Glomerular endothelial cell (primary cell): ENCODE measurements around the gene C9orf57. TPM values are rescaled to one million over a fixed set of nuclear protein-coding genes. Genes with fewer than 3 reads are reported as not detected.
A peak's percentile ranks its signal among the peaks of the same experiment; 100 is the strongest.
"Not testable (repeated sequence)": the region's sequence is repeated elsewhere in the genome, so short reads cannot be mapped to it uniquely, and the experiment has no call there.

Experiments used
- DNase-seq: peaks from one replicate; pipeline ENCODE4 v3.0.0-alpha.2; 2011; ENCODE audit warnings: low read depth, low spot score; ENCODE audit errors: extremely low read depth
- total RNA-seq: library from RNA; depleted of rRNA; stranded (reverse); fragments of >200 nt; gene quantifications from 2 replicates; pipeline ENCODE4 v1.2.3, GENCODE V29; 2015

C9orf57 gene
- total RNA-seq: not detected in 2 replicates

- no peak for DNase-seq
These were observed at the start of gene C9orf57 for GRCh38 chr9:72060513-72060912. Gene C9orf57 (minus strand): TSS chr9:72060613. CDS start chr9:72059331, 1,282 bp downstream.

GRCh38 chr9:72102520-72102919 is 42.1 kb upstream of the C9orf57 start:
- DNase-seq: no peak

GRCh38 chr9:72095520-72095919 is 35.1 kb upstream of the C9orf57 start:
- not testable (repeated sequence) for DNase-seq

GRCh38 chr9:72092820-72093219 is 32.4 kb upstream of the C9orf57 start:
- DNase-seq: no peak

- no peak for DNase-seq
These were observed 29.2 kb upstream of the C9orf57 start for GRCh38 chr9:72089451-72090130.

- DNase-seq: no peak
These were observed 22.1 kb upstream of the C9orf57 start for GRCh38 chr9:72082536-72082935.

GRCh38 chr9:72074666-72075065 is 14.3 kb upstream of the C9orf57 start:
- DNase-seq: not testable (repeated sequence)

GRCh38 chr9:72065076-72065475 is 4.7 kb upstream of the C9orf57 start:
- no peak for DNase-seq

- no peak for DNase-seq
These were observed 8.3 kb downstream of the C9orf57 start for GRCh38 chr9:72052122-72052521.

- DNase-seq: no peak
These were observed 11.6 kb downstream of the C9orf57 start for GRCh38 chr9:72048850-72049249.

GRCh38 chr9:72046630-72047456 is 13.6 kb downstream of the C9orf57 start:
- no peak for DNase-seq

GRCh38 chr9:72044095-72044494 is 16.3 kb downstream of the C9orf57 start:
- no peak for DNase-seq

GRCh38 chr9:72043576-72043975 is 16.8 kb downstream of the C9orf57 start:
- no peak for DNase-seq

- DNase-seq: no peak
These were observed 17.5 kb downstream of the C9orf57 start for GRCh38 chr9:72042928-72043327.

GRCh38 chr9:72041775-72042194 is 18.6 kb downstream of the C9orf57 start:
- DNase-seq: no peak

GRCh38 chr9:72041369-72041768 is 19.0 kb downstream of the C9orf57 start:
- DNase-seq: no peak

GRCh38 chr9:72039532-72039931 is 20.9 kb downstream of the C9orf57 start:
- no peak for DNase-seq

- peak; percentile 41 for DNase-seq
These were observed 21.5 kb downstream of the C9orf57 start for GRCh38 chr9:72038890-72039410.

- DNase-seq: no peak
These were observed 22.0 kb downstream of the C9orf57 start for GRCh38 chr9:72038408-72038807.

- no peak for DNase-seq
These were observed 22.8 kb downstream of the C9orf57 start for GRCh38 chr9:72037571-72037970.

- DNase-seq: no peak
These were observed 29.6 kb downstream of the C9orf57 start for GRCh38 chr9:72030767-72031166.

GRCh38 chr9:72029986-72030385 is 30.4 kb downstream of the C9orf57 start:
- no peak for DNase-seq
